ENCODE measurements around the gene BCAR1.

DNA sequence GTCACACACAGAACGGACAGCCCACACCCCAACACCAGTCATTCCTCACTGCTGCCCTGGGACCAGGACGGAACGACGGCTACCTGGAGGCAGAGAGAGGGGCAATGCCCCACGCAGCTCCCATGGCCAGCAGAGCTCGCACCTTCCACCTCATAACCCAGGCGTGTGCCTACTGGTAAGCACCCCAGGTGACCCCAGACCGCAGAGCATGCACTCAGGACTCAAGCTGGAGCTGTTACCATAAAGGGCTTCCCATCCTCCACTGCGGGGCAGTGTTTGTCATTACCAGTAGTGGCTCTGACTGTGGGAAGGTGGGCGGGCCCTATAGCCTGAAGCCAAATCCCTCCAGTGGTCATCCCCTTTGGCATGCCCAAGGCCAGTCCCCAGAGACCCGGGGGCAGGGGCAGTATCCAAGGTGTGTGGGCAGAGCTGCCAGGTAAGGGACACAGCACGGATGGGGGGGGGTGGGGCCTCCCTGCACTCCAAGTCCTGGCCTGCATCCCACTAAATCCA, 4.7 kb upstream of the BCAR1 start:
- TF ChIP-seq, protein P1, sequence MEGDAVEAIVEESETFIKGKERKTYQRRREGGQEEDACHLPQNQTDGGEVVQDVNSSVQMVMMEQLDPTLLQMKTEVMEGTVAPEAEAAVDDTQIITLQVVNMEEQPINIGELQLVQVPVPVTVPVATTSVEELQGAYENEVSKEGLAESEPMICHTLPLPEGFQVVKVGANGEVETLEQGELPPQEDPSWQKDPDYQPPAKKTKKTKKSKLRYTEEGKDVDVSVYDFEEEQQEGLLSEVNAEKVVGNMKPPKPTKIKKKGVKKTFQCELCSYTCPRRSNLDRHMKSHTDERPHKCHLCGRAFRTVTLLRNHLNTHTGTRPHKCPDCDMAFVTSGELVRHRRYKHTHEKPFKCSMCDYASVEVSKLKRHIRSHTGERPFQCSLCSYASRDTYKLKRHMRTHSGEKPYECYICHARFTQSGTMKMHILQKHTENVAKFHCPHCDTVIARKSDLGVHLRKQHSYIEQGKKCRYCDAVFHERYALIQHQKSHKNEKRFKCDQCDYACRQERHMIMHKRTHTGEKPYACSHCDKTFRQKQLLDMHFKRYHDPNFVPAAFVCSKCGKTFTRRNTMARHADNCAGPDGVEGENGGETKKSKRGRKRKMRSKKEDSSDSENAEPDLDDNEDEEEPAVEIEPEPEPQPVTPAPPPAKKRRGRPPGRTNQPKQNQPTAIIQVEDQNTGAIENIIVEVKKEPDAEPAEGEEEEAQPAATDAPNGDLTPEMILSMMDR (IDR thresholded peaks at IDR 0.05), result no peak
- no peak for TF ChIP-seq ZFX (IDR thresholded peaks at IDR 0.05; ENCODE audit: borderline replicate concordance)

All from 22Rv1 (cell line).